GM12874 (cell line): ENCODE results near the gene TMEM132D.
A peak's percentile ranks its signal among the peaks of the same experiment; 100 is the strongest.

Experiments used
- CTCF ChIP-seq: IDR thresholded peaks from 2 replicates; pipeline ENCODE4 v1.5.1; 2011; ENCODE audit warnings: low read depth, mild to moderate bottlenecking, control low read depth, low read length, moderate library complexity; ENCODE audit not compliant: insufficient read depth

The TMEM132D gene

GRCh38 chr12:129196927-129197326 lies 706.9 kb downstream of the TMEM132D start:
- no peak for TF ChIP-seq CTCF

GRCh38 chr12:129195081-129195480 lies 708.7 kb downstream of the TMEM132D start:
- TF ChIP-seq CTCF = no peak

- TF ChIP-seq CTCF = peak; percentile 63; the same call in 1 of the 2 replicates
Measured at GRCh38 chr12:129193263-129193871, 710.5 kb downstream of the TMEM132D start.

GRCh38 chr12:129190827-129191226 lies 713.0 kb downstream of the TMEM132D start:
- no peak for TF ChIP-seq CTCF

- no peak for TF ChIP-seq CTCF
Measured at GRCh38 chr12:129186952-129187351, 716.9 kb downstream of the TMEM132D start.

GRCh38 chr12:129185855-129186254 lies 718.0 kb downstream of the TMEM132D start:
- no peak for TF ChIP-seq CTCF

GRCh38 chr12:129184127-129184928 lies 719.5 kb downstream of the TMEM132D start:
- TF ChIP-seq CTCF = no peak
